ENCODE data around the gene ACSBG1.

ACSBG1 gene

DNA sequence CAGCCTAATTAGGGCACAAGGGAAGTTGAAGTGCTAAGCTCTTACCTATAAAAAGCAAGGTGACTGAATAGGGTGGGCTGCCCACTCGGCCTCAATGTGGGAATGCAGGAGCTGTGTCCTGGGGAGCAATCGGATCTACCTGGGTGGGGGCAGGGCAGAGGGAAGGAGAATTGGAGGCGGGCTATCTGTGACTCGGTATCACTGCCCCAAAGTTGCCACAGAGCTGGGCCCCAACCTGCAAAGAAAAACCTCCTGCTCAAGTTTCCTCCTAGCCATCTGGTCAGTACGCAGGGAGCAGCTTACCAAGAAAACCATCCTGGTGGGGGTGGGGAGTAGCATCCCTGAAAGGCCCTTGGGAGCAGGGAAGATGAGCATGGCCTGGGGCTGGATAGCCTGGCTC lies 113.8 kb downstream of the ACSBG1 start:
- H3K4me3 ChIP-seq (ENCODE audit: low read depth, low read length), result no peak overlapping the region
- DNase-seq (ENCODE audit: low read depth), result no peak
- TF ChIP-seq, protein P1, sequence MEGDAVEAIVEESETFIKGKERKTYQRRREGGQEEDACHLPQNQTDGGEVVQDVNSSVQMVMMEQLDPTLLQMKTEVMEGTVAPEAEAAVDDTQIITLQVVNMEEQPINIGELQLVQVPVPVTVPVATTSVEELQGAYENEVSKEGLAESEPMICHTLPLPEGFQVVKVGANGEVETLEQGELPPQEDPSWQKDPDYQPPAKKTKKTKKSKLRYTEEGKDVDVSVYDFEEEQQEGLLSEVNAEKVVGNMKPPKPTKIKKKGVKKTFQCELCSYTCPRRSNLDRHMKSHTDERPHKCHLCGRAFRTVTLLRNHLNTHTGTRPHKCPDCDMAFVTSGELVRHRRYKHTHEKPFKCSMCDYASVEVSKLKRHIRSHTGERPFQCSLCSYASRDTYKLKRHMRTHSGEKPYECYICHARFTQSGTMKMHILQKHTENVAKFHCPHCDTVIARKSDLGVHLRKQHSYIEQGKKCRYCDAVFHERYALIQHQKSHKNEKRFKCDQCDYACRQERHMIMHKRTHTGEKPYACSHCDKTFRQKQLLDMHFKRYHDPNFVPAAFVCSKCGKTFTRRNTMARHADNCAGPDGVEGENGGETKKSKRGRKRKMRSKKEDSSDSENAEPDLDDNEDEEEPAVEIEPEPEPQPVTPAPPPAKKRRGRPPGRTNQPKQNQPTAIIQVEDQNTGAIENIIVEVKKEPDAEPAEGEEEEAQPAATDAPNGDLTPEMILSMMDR (conservative IDR thresholded peaks at IDR 0.05; ENCODE audit: low read depth, low read length), result no peak
